Measurements from ENCODE around the gene FOXN3. TPM values are rescaled to one million over a fixed set of nuclear protein-coding genes. Genes with fewer than 3 reads are reported as not detected.

The FOXN3 gene
- total and polyA plus RNA-seq, 2 donors (not counting 1 experiment from before 2014, with no cell fraction given): 27.9 to 33.3 TPM

DNA sequence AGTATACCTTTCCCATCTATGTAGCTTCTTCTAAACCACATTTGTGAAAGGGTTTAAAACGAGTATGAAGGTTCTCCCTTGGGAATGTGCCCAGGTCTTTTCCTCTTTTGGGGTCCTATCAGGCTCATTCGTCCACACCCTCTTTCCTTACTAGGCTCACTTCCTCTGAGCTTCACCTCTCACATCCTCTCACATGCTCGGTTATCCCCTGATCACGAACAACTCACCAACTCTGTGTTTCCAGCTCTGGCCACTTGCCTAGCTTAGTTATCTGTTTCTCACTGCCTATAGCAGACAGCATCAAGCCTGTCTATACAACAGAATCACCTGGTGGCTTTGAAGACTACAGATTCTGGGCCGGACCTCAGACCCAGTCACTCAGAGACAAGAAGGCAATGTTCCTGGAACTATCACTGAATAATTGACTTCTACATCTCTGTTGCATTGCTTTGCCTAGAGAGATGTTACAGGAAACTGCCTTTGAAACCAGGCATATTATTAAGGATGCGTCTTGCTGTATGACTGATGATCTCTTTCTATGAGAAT, 158.2 kb downstream of the FOXN3 start:
- Histone ChIP-seq H4K20me1 (ENCODE audit: control insufficient read depth, extremely low read depth, insufficient read depth, low read length) (no peaks in the 10 kb centered on the region), H3K4me1 (ENCODE audit: control insufficient read depth, extremely low read depth, insufficient read depth, low read length) (no peaks in the 10 kb centered on the region), H3K4me2 (ENCODE audit: extremely low read depth, insufficient read depth, low read length) (no peak overlapping the region), H3K27me3 (ENCODE audit: control insufficient read depth, insufficient read depth, low read length) (no peaks in the 10 kb centered on the region), H2AFZ (ENCODE audit: low read length) (no peak overlapping the region), H3K9me3 (ENCODE audit: control insufficient read depth, insufficient read depth, low read depth, low read length) (no peaks in the 10 kb centered on the region), H3K79me2 (ENCODE audit: control insufficient read depth, insufficient read depth, low read length) (no peaks in the 10 kb centered on the region), H3K36me3 (ENCODE audit: control insufficient read depth, insufficient read depth, low read length) (no peaks in the 10 kb centered on the region), H3K27ac (ENCODE audit: insufficient read depth, low read length) (no peak overlapping the region), H3K4me3 (replicated peaks in 1 of 4; ENCODE audit: control extremely low read depth in 1 of 4, insufficient read depth in 1 of 4, low read depth in 3 of 4, low read length in 4 of 4) (no peak overlapping the region), H3K9ac (ENCODE audit: insufficient read depth, low read length) (no peak overlapping the region)
- DNase-seq (ENCODE audit: low read depth in 2 of 2): no peak
- TF ChIP-seq, protein P1, sequence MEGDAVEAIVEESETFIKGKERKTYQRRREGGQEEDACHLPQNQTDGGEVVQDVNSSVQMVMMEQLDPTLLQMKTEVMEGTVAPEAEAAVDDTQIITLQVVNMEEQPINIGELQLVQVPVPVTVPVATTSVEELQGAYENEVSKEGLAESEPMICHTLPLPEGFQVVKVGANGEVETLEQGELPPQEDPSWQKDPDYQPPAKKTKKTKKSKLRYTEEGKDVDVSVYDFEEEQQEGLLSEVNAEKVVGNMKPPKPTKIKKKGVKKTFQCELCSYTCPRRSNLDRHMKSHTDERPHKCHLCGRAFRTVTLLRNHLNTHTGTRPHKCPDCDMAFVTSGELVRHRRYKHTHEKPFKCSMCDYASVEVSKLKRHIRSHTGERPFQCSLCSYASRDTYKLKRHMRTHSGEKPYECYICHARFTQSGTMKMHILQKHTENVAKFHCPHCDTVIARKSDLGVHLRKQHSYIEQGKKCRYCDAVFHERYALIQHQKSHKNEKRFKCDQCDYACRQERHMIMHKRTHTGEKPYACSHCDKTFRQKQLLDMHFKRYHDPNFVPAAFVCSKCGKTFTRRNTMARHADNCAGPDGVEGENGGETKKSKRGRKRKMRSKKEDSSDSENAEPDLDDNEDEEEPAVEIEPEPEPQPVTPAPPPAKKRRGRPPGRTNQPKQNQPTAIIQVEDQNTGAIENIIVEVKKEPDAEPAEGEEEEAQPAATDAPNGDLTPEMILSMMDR (conservative IDR thresholded peaks at IDR 0.05 in 1 of 2, IDR thresholded peaks at IDR 0.05 in 1 of 2; ENCODE audit: low read depth in 1 of 2, low read length in 2 of 2): no peak
- TF ChIP-seq EZH2 (IDR thresholded peaks at IDR 0.05; ENCODE audit: low read length, missing control alignments): no peak

DNA sequence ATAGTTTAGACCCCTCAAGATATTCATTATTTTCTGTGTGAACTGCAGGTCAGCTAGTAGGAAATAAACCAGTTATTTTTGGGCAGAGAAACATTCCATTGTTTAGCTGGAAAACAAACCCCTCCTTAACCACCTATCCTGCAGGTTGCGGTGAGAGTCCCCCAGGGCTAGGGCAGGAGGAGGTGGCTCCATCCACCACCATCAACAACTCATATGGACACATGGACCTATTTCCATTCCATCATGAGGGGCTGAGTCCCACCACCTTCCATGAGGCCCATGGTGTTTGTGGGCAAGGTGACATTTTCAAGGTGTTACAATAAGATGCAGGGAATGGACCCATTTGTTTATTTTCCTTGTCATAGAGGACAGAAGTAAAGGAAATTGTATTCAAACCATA, 160.1 kb downstream of the FOXN3 start:
- Histone ChIP-seq H3K4me3 (replicated peaks in 1 of 4; ENCODE audit: control extremely low read depth in 1 of 4, insufficient read depth in 1 of 4, low read depth in 3 of 4, low read length in 4 of 4) (no peak overlapping the region), H3K4me2 (ENCODE audit: extremely low read depth, insufficient read depth, low read length) (no peak overlapping the region), H3K27me3 (ENCODE audit: control insufficient read depth, insufficient read depth, low read length) (no peaks in the 10 kb centered on the region), H4K20me1 (ENCODE audit: control insufficient read depth, extremely low read depth, insufficient read depth, low read length) (no peaks in the 10 kb centered on the region), H3K27ac (ENCODE audit: insufficient read depth, low read length) (no peak overlapping the region), H3K9me3 (ENCODE audit: control insufficient read depth, insufficient read depth, low read depth, low read length) (no peaks in the 10 kb centered on the region), H3K79me2 (ENCODE audit: control insufficient read depth, insufficient read depth, low read length) (no peaks in the 10 kb centered on the region), H3K4me1 (ENCODE audit: control insufficient read depth, extremely low read depth, insufficient read depth, low read length) (no peaks in the 10 kb centered on the region), H3K9ac (ENCODE audit: insufficient read depth, low read length) (no peak overlapping the region), H2AFZ (ENCODE audit: low read length) (no peak overlapping the region), H3K36me3 (ENCODE audit: control insufficient read depth, insufficient read depth, low read length) (no peaks in the 10 kb centered on the region)
- TF ChIP-seq, protein P1 (conservative IDR thresholded peaks at IDR 0.05 in 1 of 2, IDR thresholded peaks at IDR 0.05 in 1 of 2; ENCODE audit: low read depth in 1 of 2, low read length in 2 of 2): no peak
- no peak for DNase-seq (ENCODE audit: low read depth in 2 of 2)

DNA sequence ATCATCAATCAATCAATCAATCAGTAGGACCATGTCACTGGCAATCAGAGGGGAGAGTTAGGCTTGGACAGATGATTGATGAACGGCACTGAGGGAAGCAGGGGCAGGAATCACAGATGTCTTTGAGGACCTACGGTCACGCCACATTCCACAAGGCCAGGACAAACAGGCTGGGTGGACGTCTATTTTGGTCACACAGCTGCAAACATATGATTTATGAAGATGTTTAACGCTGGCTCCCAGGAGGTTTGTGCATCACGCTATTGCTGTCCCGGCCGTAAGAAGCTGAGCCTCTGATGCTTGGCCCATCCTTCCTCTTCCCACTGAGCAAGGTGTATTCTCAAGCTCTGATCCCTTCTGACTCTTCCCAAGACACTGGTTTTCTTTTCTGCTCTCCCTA, 160.8 kb downstream of the FOXN3 start:
- no peak overlapping the region for H3K4me2 ChIP-seq (ENCODE audit: extremely low read depth, insufficient read depth, low read length)
- H2AFZ ChIP-seq (ENCODE audit: low read length): no peak overlapping the region
- H3K4me3 ChIP-seq (replicated peaks in 1 of 4; ENCODE audit: control extremely low read depth in 1 of 4, insufficient read depth in 1 of 4, low read depth in 3 of 4, low read length in 4 of 4): no peak overlapping the region
- no peak for DNase-seq (ENCODE audit: low read depth in 2 of 2)
- no peak overlapping the region for H3K9ac ChIP-seq (ENCODE audit: insufficient read depth, low read length)
- H3K27ac ChIP-seq (ENCODE audit: insufficient read depth, low read length): no peak overlapping the region
- no peaks in the 10 kb centered on the region for H4K20me1 ChIP-seq (ENCODE audit: control insufficient read depth, extremely low read depth, insufficient read depth, low read length)
- H3K79me2 ChIP-seq (ENCODE audit: control insufficient read depth, insufficient read depth, low read length): no peaks in the 10 kb centered on the region
- no peaks in the 10 kb centered on the region for H3K27me3 ChIP-seq (ENCODE audit: control insufficient read depth, insufficient read depth, low read length)
- no peaks in the 10 kb centered on the region for H3K4me1 ChIP-seq (ENCODE audit: control insufficient read depth, extremely low read depth, insufficient read depth, low read length)
- no peaks in the 10 kb centered on the region for H3K36me3 ChIP-seq (ENCODE audit: control insufficient read depth, insufficient read depth, low read length)
- TF ChIP-seq EZH2 (IDR thresholded peaks at IDR 0.05; ENCODE audit: low read length, missing control alignments): no peak
- TF ChIP-seq, protein P1 (conservative IDR thresholded peaks at IDR 0.05 in 1 of 2, IDR thresholded peaks at IDR 0.05 in 1 of 2; ENCODE audit: low read depth in 1 of 2, low read length in 2 of 2): no peak
- no peaks in the 10 kb centered on the region for H3K9me3 ChIP-seq (ENCODE audit: control insufficient read depth, insufficient read depth, low read depth, low read length)
